IPS-NIHi7 (cell line): ENCODE results near the gene VKORC1.
A peak's percentile ranks its signal among the peaks of the same experiment; 100 is the strongest.
"Not testable (repeated sequence)": the region's sequence is repeated elsewhere in the genome, so short reads cannot be mapped to it uniquely, and the experiment has no call there.

Experiments
- DNase-seq: peaks from one replicate; pipeline ENCODE4 v3.0.0; 2012; ENCODE audit warnings: mixed read lengths; ENCODE audit errors: extremely low spot score

Gene VKORC1

GRCh38 chr16:31107465-31107867, 12.9 kb upstream of the VKORC1 start:
- DNase-seq, result no peak

GRCh38 chr16:31106509-31107464, 12.2 kb upstream of the VKORC1 start:
- no peak for DNase-seq

GRCh38 chr16:31105677-31106213, 11.1 kb upstream of the VKORC1 start:
- DNase-seq, result peak; percentile 84

GRCh38 chr16:31100876-31101641, 6.5 kb upstream of the VKORC1 start:
- DNase-seq, result not testable (repeated sequence)

GRCh38 chr16:31099860-31100638, 5.5 kb upstream of the VKORC1 start:
- no peak for DNase-seq

- no peak for DNase-seq
These were observed 541 bp downstream of the VKORC1 start for GRCh38 chr16:31094088-31094423.

- peak; percentile 65 for DNase-seq
These were observed 1.4 kb downstream of the VKORC1 start for GRCh38 chr16:31093132-31093703.

GRCh38 chr16:31092330-31092729, 2.3 kb downstream of the VKORC1 start:
- DNase-seq, result no peak

GRCh38 chr16:31090540-31090939, 4.1 kb downstream of the VKORC1 start:
- no peak for DNase-seq

- DNase-seq, result no peak
These were observed 5.4 kb downstream of the VKORC1 start for GRCh38 chr16:31089199-31089598.

GRCh38 chr16:31088459-31089183, 6.0 kb downstream of the VKORC1 start, which contains the start of gene PRSS53:
Gene PRSS53 (minus strand): TSS chr16:31088943. CDS start chr16:31088809, 134 bp downstream.
- no peak for DNase-seq

GRCh38 chr16:31087971-31088370, 6.6 kb downstream of the VKORC1 start:
- no peak for DNase-seq

- no peak for DNase-seq
These were observed 7.1 kb downstream of the VKORC1 start for GRCh38 chr16:31087481-31087880.

GRCh38 chr16:31086629-31086906, 8.0 kb downstream of the VKORC1 start:
- no peak for DNase-seq

GRCh38 chr16:31085873-31086628, 8.5 kb downstream of the VKORC1 start:
- DNase-seq, result no peak

- DNase-seq, result no peak
These were observed 9.2 kb downstream of the VKORC1 start for GRCh38 chr16:31085411-31085810.

GRCh38 chr16:31084584-31085302, 9.9 kb downstream of the VKORC1 start:
- no peak for DNase-seq

- DNase-seq, result no peak
These were observed 10.6 kb downstream of the VKORC1 start for GRCh38 chr16:31083981-31084380.

GRCh38 chr16:31083556-31083955, 11.0 kb downstream of the VKORC1 start:
- DNase-seq, result no peak
